Non-pigmented ciliary epithelial cell (primary cell): ENCODE data around the gene SDR42E1.
A peak's percentile ranks its signal among the peaks of the same experiment; 100 is the strongest.
"Not testable (repeated sequence)": the region's sequence is repeated elsewhere in the genome, so short reads cannot be mapped to it uniquely, and the experiment has no call there.

ENCODE experiments used
- DNase-seq: peaks from one replicate; pipeline ENCODE4 v3.0.0-alpha.2; 2010; ENCODE audit warnings: low read depth

The SDR42E1 gene

DNA sequence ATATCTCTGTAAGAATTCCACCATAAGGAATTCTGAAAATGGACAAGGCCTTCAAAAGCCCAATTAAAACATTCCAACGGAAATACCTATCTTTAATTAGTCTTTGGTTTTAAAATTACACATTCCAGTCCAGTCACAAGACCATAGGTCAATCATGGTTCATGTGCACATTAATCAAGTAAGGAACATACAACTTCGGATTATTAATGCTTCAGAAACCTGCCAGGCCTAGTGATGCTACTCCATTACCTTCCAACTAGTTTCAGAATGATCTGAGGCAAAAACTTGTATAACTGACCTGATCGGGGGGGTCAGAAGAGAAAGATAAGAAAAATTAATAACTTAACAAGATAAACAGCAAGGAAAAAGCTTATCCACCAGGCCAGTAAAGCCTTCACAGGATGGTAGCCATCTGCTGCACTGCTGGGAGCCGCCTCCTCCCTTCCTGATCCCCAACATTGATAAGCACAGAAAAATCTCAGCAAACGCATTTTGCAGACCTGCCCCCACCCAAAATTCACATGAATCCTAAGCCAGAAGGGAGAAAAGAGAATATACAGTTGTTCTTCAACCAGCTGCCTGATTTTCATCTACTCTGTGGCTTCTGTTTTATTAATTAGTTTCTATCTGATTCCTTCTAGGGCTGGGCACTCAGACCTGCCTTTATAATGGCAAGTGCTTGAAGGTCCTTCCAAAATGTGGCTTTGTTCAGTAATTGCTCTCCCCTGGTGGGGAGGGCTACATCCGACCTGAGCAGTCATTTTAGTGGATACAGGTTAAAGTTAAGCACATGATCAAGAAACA lies 6.0 kb downstream of the SDR42E1 start:
- no peak for DNase-seq

GRCh38 chr16:82004601-82005000 lies 6.7 kb downstream of the SDR42E1 start:
- no peak for DNase-seq

DNA sequence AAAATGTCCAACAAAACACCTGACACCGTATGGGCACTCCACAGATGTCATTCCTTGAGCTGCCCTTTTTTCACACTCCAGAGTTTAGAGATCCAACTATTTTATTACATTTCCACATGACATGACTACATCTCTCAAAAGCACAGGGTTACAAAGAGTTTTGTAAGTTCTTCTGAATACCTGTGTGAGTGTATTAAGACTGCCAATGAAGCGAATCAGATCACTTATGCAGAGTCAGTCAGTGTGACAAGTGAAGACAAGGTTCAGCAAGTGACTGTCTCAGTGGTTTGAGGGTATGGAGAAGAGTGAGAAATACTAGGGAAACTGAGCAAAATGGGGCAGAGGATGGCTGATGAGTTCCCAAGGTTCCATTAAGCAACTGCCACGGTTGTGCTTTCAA lies 8.4 kb downstream of the SDR42E1 start:
- DNase-seq: no peak

GRCh38 chr16:81997738-81998137 lies 13.5 kb downstream of the SDR42E1 start:
- DNase-seq: peak; percentile 73

DNA sequence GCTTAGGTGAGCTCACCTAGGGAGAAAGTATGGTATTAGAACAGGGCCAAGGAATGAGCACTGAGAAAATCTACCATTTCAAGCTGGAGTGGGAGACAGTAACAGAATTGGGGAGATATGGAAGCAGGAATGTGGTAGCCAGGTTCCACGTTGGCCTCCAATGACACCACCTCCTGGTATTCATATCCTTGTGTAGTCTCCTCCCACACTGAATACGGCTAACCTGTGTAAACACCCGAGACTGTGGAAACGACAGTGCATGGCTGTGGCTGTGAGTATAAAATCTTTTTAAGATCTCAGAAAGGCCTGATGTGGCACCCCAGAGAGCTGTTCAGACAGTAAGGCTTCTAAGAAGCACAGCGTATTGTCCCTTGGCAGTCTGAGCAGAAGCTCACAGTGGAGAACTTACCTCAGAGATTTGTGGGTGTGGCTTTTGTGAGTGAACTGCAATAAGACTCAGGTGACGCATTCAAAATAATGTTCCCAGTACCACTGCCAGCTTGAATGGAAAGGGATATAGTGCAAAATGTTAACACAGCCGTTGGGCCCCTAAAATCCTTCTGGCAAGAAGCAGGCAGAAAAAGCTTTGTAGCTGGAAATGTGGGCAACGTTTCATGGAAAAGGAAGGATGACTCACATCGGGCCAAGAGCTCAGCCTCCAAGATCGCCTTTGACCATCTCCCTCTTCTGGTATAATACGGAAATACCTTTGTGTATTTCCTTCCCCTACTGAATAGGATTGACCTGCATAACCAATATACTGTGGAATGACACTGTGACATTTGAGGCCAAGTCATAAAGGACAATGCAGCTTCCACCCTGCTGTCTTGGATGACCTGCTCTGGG lies 14.4 kb downstream of the SDR42E1 start:
- no peak for DNase-seq

- no peak for DNase-seq
Observed at GRCh38 chr16:81995651-81996050, 15.6 kb downstream of the SDR42E1 start.

DNA sequence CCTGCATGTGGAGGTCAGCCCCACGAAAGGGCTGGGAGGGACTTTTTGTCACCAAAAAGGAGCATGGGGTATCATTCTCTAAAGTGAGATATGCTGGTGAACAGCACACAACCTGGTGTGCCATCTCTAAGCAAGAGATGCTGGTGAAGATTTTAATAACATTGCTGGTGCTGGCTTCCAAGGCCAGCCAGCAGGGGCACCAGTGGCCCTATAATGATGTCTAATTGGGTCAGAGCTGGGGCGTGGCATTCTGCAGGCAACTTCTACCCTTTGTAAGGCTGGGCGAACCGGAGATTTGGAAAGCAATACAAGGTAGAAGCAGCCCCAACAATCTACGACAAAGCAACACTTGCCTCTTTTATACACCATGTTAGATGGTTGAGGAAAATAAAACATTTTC lies 16.8 kb downstream of the SDR42E1 start:
- DNase-seq: no peak

DNA sequence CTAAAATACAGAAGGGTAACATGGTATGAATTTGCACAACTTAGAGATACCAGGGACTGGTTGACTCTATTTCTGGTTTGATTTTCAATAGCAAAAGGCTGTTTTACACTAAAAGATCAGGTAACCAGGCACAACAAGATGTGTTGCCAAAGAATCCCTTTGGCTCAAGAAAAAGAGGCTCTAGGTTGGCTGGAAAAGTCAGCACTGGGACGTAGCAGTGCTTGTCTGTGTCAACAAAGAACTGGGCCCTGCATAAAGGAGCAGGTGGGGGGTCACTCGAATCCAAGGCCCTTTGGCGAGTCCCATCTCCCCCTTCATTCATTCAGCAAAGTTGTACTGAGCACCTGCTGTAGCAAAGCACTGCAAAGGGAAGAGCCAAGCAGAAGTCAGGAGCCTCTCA lies 18.4 kb downstream of the SDR42E1 start:
- DNase-seq: no peak

GRCh38 chr16:81987706-81988105 lies 23.6 kb downstream of the SDR42E1 start:
- no peak for DNase-seq

DNA sequence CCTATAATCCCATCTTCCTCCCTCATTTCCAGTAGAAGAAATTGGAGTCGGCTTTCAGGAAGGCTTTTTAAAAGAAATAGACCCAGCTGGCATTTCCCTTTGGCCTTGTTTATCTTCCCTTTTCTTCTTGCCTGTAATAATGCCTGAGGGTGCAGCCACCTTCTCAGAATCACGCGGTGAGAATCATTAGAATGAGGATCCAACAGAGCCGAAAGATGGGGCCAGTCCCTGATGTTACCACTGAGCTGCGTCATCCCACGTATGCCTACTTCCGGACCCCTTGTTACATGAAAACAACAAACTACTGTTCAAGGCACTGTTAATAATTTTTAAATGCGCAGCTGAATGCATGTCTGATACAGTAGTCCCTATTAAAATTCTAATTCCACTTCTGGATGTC lies 24.1 kb downstream of the SDR42E1 start:
- no peak for DNase-seq

DNA sequence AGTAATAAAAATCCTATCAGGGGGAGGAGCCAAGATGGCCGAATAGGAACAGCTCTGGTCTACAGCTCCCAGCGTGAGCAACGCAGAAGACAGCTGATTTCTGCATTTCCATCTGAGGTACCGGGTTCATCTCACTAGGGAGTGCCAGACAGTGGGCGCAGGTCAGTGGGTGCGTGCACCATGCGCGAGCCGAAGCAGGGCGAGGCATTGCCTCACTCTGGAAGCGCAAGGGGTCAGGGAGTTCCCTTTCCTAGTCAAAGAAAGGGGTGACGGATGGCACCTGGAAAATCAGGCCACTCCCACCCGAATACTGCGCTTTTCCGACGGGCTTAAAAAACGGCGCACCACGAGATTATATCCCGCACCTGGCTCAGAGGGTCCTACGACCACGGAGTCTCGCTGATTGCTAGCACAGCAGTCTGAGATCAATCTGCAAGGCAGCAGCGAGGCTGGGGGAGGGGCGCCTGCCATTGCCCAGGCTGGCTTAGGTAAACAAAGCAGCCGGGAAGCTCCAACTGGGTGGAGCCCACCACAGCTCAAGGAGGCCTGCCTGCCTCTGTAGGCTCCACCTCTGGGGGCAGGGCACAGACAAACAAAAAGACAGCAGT lies 33.8 kb downstream of the SDR42E1 start:
- not testable (repeated sequence) for DNase-seq

DNA sequence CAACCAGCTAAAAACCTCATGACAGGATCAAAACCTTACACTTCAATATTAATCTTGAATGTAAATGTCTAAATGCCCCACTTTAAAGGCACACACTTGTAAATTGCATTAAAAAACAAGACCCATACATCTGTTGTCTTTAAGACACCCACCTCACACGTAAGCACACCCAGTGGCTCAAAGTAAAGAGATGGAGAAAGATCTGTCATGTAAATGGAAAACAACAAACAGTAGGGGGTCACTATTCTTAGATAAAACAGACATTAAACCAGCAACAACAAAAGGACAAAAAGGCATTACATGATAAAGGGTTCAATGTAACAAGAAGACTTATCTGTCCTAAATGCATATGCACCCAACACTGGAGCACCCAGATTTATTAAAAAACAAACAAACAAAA lies 35.6 kb downstream of the SDR42E1 start:
- DNase-seq: no peak

GRCh38 chr16:81973737-81974136 lies 37.5 kb downstream of the SDR42E1 start:
- DNase-seq: no peak

GRCh38 chr16:81971853-81972252 lies 39.4 kb downstream of the SDR42E1 start:
- no peak for DNase-seq

DNA sequence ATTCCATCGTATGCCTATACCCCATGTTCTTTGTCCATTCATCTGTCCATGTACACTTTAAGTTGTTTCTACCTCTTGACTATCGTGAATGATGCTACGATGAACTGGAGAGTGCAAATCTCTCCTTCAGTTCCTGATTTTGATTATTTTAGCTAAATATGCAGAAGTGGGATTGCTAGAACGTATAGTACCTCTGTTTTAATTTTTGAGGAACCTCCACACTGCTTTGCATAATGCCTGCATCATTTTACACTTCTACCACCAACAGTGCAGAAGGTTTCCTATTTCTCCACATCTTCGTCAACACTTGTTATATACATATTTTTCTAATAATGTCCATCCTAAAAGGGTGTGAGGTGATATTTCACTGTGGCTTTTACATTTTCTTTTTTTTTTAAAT lies 43.9 kb downstream of the SDR42E1 start:
- no peak for DNase-seq

DNA sequence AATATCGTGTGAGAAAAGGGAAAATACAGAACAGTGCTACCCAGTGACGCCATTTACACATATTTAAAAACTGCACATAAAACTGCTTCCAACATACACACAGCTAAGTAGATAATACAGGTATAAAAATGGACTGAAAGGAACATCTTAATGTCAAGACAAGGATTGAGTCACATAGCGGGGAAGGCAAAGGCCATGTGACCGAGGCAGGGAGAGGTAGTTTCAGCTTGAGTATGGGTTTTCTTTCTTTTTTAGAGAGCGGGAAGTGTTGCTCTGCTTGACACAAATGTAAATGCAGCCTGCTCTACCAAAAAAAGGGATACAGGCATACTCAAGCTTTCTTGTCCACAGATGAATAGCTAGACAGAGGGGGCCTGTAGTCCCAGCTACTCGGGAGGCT lies 46.5 kb downstream of the SDR42E1 start:
- DNase-seq: no peak

DNA sequence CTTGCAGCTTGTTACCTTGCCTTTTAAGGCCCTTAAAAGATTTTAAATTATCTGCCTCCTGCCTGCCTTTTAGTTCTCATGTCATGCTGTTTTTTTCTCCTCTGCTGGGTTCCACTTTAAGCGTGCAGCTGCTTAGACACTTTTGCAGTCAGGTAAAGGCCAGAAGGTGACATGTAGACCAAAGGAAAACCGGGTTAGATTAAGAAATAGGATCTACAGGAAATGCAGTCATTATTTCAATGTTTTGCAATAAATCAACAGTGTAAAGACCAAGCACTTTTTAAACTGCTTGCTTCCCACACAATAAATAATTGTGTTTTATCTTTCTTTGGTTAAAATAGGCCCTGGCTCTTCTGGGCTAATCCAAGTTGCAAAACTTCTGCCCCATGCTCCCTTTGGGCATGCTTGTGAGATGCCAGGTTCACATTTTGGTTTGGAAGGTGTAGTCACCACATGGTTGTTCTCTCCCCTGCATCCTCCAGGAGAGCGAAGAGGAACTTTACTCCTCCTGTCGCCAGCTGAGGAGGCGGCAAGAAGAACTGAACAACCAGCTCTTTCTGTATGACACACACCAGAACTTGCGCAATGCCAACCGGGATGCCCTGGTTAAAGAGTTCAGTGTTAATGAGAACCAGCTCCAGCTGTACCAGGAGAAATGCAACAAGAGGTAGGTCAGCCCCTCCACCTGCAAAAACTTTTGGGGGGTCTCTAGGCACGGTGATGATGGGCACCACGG lies 54.9 kb downstream of the SDR42E1 start:
- DNase-seq: no peak

DNA sequence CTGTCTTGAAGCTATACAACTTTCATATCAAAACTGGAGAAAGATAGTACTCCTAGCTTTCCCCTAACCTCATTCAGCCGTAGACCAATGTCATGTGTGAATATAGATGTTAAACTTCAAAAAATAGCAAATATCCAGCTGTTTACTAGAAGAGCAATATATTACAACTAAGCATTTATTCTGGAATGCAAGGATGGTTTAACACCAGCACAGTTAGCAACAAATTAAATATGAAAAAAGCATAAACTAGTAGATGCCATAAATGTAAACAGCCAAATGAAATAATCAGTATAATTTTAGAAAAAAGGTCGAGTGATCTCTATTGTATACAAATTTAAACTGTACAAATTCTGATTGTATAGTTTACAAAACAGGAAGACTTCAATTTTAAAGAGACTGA lies 59.7 kb downstream of the SDR42E1 start:
- no peak for DNase-seq

- peak; percentile 17 for DNase-seq
Observed at GRCh38 chr16:81946206-81946605, 65.1 kb downstream of the SDR42E1 start.

DNA sequence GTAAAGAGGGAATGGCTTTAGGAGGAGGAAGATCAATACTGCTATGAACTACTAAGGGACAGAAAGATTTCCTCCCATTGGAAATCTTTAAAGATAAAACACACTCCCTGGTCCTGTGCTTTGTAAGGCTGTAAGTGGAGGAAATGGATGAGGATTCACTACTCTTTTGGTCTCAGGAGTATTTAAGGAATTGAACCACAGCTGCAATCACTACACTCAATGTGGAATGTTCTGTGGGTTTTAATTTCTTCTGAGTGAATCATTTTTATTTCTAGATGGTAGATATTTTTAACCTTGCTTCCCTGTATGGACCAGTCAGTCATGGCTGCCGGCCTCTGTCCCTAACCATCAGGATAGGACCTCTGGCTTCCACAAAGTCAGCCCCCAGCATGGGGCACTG lies 65.6 kb downstream of the SDR42E1 start:
- peak; percentile 34 for DNase-seq

GRCh38 chr16:81942007-81942601 lies 69.2 kb downstream of the SDR42E1 start:
- no peak for DNase-seq
